ENCODE data around the gene MED26. TPM values are rescaled to one million over a fixed set of nuclear protein-coding genes. Genes with fewer than 3 reads are reported as not detected.
"Not testable (repeated sequence)": the region's sequence is repeated elsewhere in the genome, so short reads cannot be mapped to it uniquely, and the experiment has no call there.

Gene MED26
- total RNA-seq, 1 experiment from 2014 or later = 11.4 TPM

GRCh38 chr19:16544473-16545231 is 83.4 kb downstream of the MED26 start:
- Histone ChIP-seq H2BK15ac (ENCODE audit: low read depth, low read length) (no peak overlapping the region), H3K79me1 (ENCODE audit: insufficient read depth, low read depth, low read length, poor library complexity, severe bottlenecking) (peaks cover 11% of the 10 kb centered on the region), H3K23ac (ENCODE audit: insufficient read length, low read depth, low read length) (no peak overlapping the region), H2BK20ac (ENCODE audit: low read depth, low read length, poor library complexity, severe bottlenecking) (no peak overlapping the region), H3K27ac (ENCODE audit: insufficient read length, low read depth, low read length) (no peak overlapping the region), H3K4ac (ENCODE audit: low read depth, low read length) (no peak overlapping the region), H4K5ac (ENCODE audit: insufficient read length, low read depth, low read length) (no peak overlapping the region), H3K79me2 (ENCODE audit: insufficient read depth, low read length) (peaks cover 15% of the 10 kb centered on the region; the same call in 1 of the 2 replicates), H3K18ac (ENCODE audit: insufficient read length, low read depth, low read length) (no peak overlapping the region), H2BK5ac (ENCODE audit: insufficient read length, low read length) (no peak overlapping the region), H4K91ac (ENCODE audit: insufficient read length, low read depth, low read length) (no peak overlapping the region), H3K23me2 (ENCODE audit: insufficient read length, low read depth, low read length, poor library complexity, severe bottlenecking) (peaks cover 13% of the 10 kb centered on the region), H2BK12ac (ENCODE audit: insufficient read length, low read depth, low read length) (no peak overlapping the region), H2AK5ac (ENCODE audit: insufficient read length, low read length) (no peak overlapping the region), H2AFZ (ENCODE audit: low read length) (no peak overlapping the region), H3K14ac (ENCODE audit: insufficient read depth, low read length) (no peak overlapping the region), H2BK120ac (ENCODE audit: low read depth, low read length, poor library complexity, severe bottlenecking) (no peak overlapping the region), H3K9ac (ENCODE audit: extremely low read depth, insufficient read length, low read length) (no peak overlapping the region), H4K8ac (replicated peaks; ENCODE audit: insufficient read length, low read depth, low read length) (no peak overlapping the region), H3K27me3 (ENCODE audit: insufficient read depth, low read length) (no peaks in the 10 kb centered on the region), H3T11ph (ENCODE audit: low read length) (no peak overlapping the region), H3K4me2 (ENCODE audit: insufficient read depth, insufficient read length, low read length) (no peak overlapping the region), H3K56ac (ENCODE audit: insufficient read length, low read depth, low read length) (no peak overlapping the region), H3K4me1 (ENCODE audit: insufficient read depth, low read length) (no peaks in the 10 kb centered on the region; the same call in 1 of the 2 replicates), H3K9me3 (ENCODE audit: control insufficient read depth, low read depth, low read length) (no peaks in the 10 kb centered on the region), H4K20me1 (ENCODE audit: control insufficient read depth, insufficient read depth, insufficient read length) (no peaks in the 10 kb centered on the region)
- Mint-ChIP-seq H3K27me3 (ENCODE audit: low read depth) (no peaks in the 10 kb centered on the region), H3K4me1 (peaks cover 13 to 16% of the 10 kb centered on the region in 2 experiments), H3K36me3 (ENCODE audit: insufficient read depth in 1 of 3, low read depth in 3 of 3) (peaks cover 13 to 19% (median 19%) of the 10 kb centered on the region in 3 experiments; a peak in 6 of 7 replicates), H3K27ac (peak overlapping the region; percentile 14 to 83 (median 75); a peak in 5 of 7 replicates), H3K9me3 (no peaks in the 10 kb centered on the region), H3K4me3 (peak overlapping the region; percentile 11 to 22; a peak in 4 of 5 replicates)
- TF ChIP-seq CTCF (conservative IDR thresholded peaks at IDR 0.05) = no peak
- WGBS (ENCODE audit: extremely low coverage, insufficient read length, low lambda C conversion rate) = no CpG with 5 or more reads among the region's 11 CpGs
- no peak for DNase-seq

GRCh38 chr19:16543734-16544133 is 84.3 kb downstream of the MED26 start:
- not testable (repeated sequence) for H3K9me3 ChIP-seq (ENCODE audit: control insufficient read depth, low read depth, low read length); H3T11ph ChIP-seq (ENCODE audit: low read length); H4K91ac ChIP-seq (ENCODE audit: insufficient read length, low read depth, low read length); H3K4ac ChIP-seq (ENCODE audit: low read depth, low read length); H2AFZ ChIP-seq (ENCODE audit: low read length); H3K27me3 Mint-ChIP-seq (ENCODE audit: low read depth); H3K23ac ChIP-seq (ENCODE audit: insufficient read length, low read depth, low read length); H3K27me3 ChIP-seq (ENCODE audit: insufficient read depth, low read length); H2BK120ac ChIP-seq (ENCODE audit: low read depth, low read length, poor library complexity, severe bottlenecking); H3K27ac ChIP-seq (ENCODE audit: insufficient read length, low read depth, low read length); H4K5ac ChIP-seq (ENCODE audit: insufficient read length, low read depth, low read length); H2BK15ac ChIP-seq (ENCODE audit: low read depth, low read length); DNase-seq; H3K18ac ChIP-seq (ENCODE audit: insufficient read length, low read depth, low read length); H3K4me1 ChIP-seq (ENCODE audit: insufficient read depth, low read length); H3K56ac ChIP-seq (ENCODE audit: insufficient read length, low read depth, low read length); H4K20me1 ChIP-seq (ENCODE audit: control insufficient read depth, insufficient read depth, insufficient read length); H3K14ac ChIP-seq (ENCODE audit: insufficient read depth, low read length); H2BK12ac ChIP-seq (ENCODE audit: insufficient read length, low read depth, low read length); H2AK5ac ChIP-seq (ENCODE audit: insufficient read length, low read length); H2BK20ac ChIP-seq (ENCODE audit: low read depth, low read length, poor library complexity, severe bottlenecking); H3K9ac ChIP-seq (ENCODE audit: extremely low read depth, insufficient read length, low read length); H3K9me3 Mint-ChIP-seq; H4K8ac ChIP-seq (replicated peaks; ENCODE audit: insufficient read length, low read depth, low read length); H3K4me2 ChIP-seq (ENCODE audit: insufficient read depth, insufficient read length, low read length); H2BK5ac ChIP-seq (ENCODE audit: insufficient read length, low read length)
- H3K4me3 Mint-ChIP-seq = peak overlapping the region; percentile 91 to 96
- H3K79me2 ChIP-seq (ENCODE audit: insufficient read depth, low read length) = peaks cover 22% of the 10 kb centered on the region; the same call in 1 of the 2 replicates
- H3K23me2 ChIP-seq (ENCODE audit: insufficient read length, low read depth, low read length, poor library complexity, severe bottlenecking) = peaks cover 13% of the 10 kb centered on the region
- WGBS (ENCODE audit: extremely low coverage, insufficient read length, low lambda C conversion rate) = no CpG with 5 or more reads among the region's 6 CpGs
- peaks cover 14% of the 10 kb centered on the region for H3K79me1 ChIP-seq (ENCODE audit: insufficient read depth, low read depth, low read length, poor library complexity, severe bottlenecking)
- peak overlapping the region in 1 of 3 experiments; percentile 55; a peak in 1 of 7 replicates for H3K27ac Mint-ChIP-seq
- H3K36me3 Mint-ChIP-seq (ENCODE audit: insufficient read depth in 1 of 3, low read depth in 3 of 3) = peaks cover 18 to 28% (median 27%) of the 10 kb centered on the region in 3 experiments; a peak in 6 of 7 replicates
- H3K4me1 Mint-ChIP-seq = peaks cover 13 to 16% of the 10 kb centered on the region in 2 experiments
